DND-41 (cell line): Measurements from ENCODE around the gene LAMB4.

ENCODE experiments used
- CTCF ChIP-seq: IDR thresholded peaks from 2 replicates; pipeline ENCODE4 v1.5.1; 2012; ENCODE audit warnings: borderline replicate concordance, low read length, moderate library complexity, mild to moderate bottlenecking; ENCODE audit not compliant: poor library complexity, severe bottlenecking; ENCODE audit errors: extremely low read depth
- EZH2 ChIP-seq: IDR thresholded peaks from 3 replicates; pipeline ENCODE4 v1.6.1; 2012; ENCODE audit warnings: borderline replicate concordance, low read depth, mild to moderate bottlenecking, moderate library complexity, low read length, inconsistent platforms; ENCODE audit not compliant: severe bottlenecking

- no peak for TF ChIP-seq CTCF
- no peak for TF ChIP-seq EZH2
These were observed 58.0 kb downstream of the LAMB4 start for GRCh38 chr7:108072116-108072515.
